ENCODE results near the gene IRF2BP2.

IRF2BP2 gene

GRCh38 chr1:234582681-234583301 is 27.2 kb downstream of the IRF2BP2 start:
- FAIRE-seq: no peak

DNA sequence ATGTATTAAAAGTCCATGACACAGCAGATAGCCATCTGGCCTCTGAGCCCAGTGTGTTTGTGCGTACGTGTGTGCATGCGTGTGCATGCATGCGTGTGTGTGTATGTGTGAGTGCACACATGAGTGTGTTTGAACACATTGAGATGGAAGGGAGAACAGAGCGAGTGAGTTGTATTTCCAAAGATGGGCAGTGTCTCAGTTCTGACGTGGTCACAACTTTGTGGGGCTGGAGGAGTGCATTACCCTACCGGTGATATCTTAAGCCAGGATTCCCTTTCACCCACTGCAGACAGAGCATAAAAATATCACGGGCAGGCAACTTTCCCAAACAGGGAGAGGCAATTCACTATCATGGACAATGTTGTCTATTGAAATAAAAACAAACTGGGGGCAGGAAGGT is 27.8 kb downstream of the IRF2BP2 start:
- FAIRE-seq: no peak

GRCh38 chr1:234581063-234581714 is 28.8 kb downstream of the IRF2BP2 start:
- no peak for FAIRE-seq

DNA sequence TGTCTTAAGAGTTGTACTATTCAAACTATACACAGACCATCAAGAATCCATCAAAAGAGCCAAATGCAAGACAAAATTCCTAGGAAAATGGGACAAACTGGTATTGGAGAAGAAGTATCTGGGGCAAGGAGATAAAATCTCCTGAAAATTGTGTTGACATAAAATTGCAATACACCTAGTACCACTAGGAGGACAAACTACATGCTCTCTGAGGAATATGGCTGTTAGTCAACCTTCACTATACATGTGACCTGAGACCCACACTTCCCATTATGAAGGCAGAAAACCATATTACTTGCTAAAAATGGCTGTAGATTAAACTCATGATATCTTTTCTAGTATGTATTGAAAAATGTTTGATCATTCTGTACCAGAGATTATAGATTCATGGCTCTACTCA is 30.0 kb downstream of the IRF2BP2 start:
- FAIRE-seq: no peak

DNA sequence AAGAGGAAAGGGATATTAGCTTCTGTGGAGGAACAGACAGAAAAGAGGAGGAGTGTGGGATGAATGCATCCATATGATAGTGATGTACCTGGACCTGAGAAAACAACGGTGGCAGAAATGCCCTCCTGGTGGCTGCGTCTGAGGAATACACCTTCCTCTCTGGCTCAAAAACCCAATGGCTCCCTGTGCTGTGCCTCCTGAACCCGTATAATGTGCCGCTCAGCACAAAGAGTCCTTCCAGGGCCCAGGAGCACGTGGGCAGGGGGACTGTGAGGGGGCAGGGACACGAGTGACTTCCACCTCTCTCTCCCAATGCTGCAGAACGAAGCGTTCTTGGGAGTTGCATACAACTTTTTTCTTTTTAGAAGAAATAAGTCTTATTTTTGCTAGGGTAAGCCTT is 31.2 kb downstream of the IRF2BP2 start:
- FAIRE-seq: no peak

DNA sequence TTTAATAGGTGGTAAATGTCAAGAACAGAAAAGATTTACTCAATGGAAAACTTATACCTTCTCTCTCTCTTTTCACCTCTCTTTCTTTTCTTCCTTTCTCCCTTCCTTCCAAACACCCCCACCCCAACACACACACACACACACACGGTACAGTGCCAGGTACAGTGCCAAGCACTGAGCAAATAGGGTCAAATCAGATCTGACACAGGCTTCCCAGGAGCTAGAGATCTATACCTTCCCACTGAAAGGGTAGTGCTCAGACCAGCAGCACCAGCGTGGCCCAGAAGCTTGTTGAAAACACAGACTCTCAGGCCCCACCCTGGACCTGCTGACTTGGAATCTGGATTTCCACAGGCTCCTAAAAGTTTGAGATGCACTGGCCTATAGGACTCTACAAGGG is 31.9 kb downstream of the IRF2BP2 start:
- FAIRE-seq: no peak

DNA sequence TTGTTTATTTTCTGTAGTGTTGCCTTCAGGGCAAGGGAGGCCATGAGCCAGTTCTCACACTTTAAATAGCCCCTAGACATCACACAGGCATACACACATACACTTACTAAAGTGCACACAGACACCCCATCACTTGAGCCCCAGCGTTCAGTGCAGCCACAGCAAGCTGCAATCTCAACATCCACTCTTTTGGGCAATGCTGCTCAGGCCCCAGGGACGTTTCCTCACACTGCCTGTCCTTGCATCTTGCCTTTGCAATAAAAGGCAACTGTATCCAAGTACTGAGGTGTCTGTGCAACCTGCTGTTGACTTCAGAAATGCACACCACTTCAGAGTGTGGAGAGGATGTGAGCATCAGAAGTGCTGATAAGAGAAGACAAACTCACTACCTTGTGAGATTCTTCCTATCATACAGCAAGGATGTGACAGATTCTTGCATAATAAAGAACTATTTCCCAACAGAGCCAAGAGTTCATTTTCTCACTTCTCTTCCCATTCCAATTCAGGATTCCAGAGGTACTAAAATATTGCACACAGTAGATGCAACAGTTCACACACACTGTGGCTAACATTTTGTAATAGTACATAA is 36.2 kb downstream of the IRF2BP2 start:
- no peak for FAIRE-seq

DNA sequence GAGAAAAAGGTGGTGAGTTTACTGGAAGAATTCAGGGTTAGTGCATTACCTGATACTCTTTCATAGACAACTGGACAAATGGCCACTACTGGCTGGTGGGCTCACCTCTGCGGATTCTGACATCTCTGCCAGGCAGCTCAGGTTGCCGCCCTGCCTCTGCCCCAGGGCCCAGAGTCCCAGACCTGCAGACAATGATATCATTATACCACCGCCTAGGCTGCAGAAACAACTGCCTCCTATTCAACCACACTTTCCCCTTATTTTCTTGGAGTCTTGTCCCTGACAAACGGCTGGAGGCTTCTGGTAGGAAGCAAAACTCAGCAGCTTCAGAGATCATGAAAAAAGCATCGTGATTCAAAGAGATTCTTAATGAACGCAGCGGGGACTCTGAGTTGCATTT is 37.0 kb downstream of the IRF2BP2 start:
- FAIRE-seq: no peak

- no peak for FAIRE-seq
Measured at GRCh38 chr1:234571702-234572101, 38.3 kb downstream of the IRF2BP2 start.

GRCh38 chr1:234570329-234571120 is 39.5 kb downstream of the IRF2BP2 start:
- FAIRE-seq: no peak

GRCh38 chr1:234568345-234568744 is 41.6 kb downstream of the IRF2BP2 start:
- no peak for FAIRE-seq

DNA sequence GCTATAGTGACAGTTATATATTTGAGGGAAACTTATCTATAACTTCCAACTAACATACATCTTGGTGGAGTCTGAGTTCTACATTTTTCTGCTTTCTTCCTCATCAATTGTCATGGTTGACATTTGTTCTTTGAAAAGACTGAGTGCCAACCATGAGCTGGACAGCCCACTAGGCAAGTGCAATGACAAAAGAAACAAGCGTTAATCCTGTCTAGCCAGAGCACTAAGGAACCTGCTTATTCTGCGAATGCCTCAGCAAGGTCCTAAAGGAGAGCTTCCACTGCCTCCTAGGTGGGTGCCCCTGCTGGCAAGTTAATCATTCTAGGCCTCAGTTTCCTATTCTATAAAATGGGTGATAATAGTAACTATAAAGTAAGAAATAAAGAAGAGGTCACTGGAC is 44.8 kb downstream of the IRF2BP2 start:
- no peak for FAIRE-seq

- no peak for FAIRE-seq
Measured at GRCh38 chr1:234564035-234565029, 45.6 kb downstream of the IRF2BP2 start.

DNA sequence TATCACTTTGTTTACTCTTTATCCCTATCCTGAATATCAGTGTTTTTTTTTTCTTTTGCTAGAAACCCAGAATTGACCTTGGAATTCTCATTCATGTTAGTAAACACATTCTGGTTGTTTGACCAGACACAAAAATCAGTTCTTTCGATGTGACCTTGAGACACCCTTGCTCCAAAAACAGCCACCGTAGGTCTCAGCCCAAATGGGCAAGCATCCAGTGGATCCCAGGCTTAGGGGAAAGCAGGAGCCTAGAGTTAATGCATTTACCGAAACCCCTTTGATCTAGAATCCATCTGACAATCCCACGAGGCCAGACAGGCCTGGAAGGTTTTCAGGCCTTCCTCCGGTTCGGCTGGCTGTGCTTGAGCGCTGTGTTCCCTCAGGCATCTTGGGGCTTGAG is 47.6 kb downstream of the IRF2BP2 start:
- no peak for FAIRE-seq

- no peak for FAIRE-seq
Measured at GRCh38 chr1:234561319-234561718, 48.7 kb downstream of the IRF2BP2 start.

GRCh38 chr1:234559902-234560676 is 49.9 kb downstream of the IRF2BP2 start:
- FAIRE-seq: no peak

DNA sequence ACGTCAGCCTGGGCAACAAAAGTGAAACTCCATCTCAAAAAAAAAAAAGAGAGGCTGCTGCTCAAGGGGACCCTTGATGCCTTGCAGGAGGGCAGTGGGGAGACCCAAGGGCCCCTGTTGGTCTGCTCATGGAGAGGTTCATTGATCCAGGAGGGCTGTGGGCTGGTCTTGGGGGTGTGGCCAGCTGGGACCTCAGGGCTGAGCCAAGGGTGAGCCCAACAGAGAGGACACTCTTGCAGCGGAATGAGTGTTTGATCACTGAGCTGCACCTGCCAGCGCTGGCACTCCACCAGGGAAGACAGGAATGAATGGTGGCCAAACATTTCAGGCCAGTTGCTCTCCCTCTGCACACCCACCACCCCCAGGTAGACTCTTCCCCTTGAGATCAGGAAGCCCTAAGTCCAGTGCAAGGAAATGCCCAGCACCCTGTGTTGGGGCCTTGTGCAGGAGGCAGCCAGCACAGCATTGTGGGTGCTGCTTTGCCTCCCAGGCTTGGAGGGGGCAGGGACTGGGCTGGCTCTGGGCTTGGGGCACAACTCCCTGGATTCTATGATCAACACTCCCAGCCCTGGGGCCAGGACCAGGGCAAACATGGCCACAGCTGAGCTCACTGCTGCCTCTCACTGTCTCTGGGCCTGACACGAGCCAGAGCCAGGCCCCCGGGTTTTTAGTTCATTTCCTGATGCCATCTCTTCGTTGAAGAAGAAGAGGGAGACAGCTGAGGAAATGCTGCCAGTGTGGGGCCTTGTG is 50.7 kb downstream of the IRF2BP2 start:
- no peak for FAIRE-seq

GRCh38 chr1:234558330-234558836 is 51.6 kb downstream of the IRF2BP2 start:
- FAIRE-seq: no peak

DNA sequence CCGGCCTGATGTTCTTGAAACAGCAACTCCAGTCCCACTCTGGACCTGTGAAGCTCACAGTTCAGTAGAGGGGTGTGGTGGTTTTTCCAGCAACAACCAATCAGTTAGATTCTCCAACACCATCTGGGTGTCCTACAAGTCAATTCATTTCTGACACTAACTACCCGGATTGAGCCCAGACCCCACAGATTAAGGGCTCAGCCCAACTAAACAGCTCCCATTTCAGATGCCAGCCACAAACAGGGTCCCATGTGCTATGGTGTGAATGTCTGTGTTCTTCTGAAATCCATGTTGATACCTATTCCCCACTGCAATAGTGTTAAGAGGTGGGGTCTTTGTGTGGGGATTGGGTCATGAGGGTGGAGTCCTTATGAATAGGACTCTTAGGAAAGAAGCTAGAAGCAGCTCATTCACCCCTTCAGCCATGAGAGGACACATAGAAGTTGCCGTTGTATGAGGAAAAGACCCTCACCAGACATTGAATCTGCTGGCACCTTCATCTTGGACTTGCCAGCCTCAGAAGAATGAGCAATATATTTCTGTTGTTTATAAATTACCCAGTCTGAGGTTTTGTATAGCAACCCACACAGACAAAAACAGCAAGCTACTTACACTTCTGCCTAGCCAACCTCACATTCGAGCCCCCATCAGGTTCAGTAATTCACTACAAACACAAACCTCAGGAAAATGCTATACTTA is 53.6 kb downstream of the IRF2BP2 start:
- no peak for FAIRE-seq
